GM15510 (cell line): ENCODE results near the gene RAB10.

Experiments
- POLR2A ChIP-seq: IDR thresholded peaks from 3 replicates; pipeline ENCODE4 v1.6.1; 2011; ENCODE audit warnings: borderline replicate concordance; ENCODE audit not compliant: insufficient read length; ENCODE audit errors: extremely low read depth

Gene RAB10

DNA sequence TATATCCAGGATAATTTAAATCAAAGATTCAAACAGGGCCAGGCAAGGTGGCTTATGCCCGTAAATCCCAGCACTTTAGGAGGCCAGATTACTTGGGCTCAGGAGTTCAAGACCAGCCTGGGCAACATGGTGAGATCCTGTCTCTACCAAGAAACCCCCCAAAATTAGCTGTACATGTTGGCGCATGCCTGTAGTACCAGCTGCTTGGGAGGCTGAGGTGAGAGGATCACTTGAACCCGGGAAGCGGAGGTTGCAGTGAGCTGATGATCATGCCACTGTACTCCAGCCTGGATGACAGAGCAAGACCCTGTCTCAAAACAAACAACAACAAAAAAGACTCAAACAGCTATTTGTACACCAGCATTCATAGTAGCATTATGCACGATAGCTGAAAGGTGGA lies 9.2 kb downstream of the RAB10 start:
- no peak for TF ChIP-seq POLR2A

DNA sequence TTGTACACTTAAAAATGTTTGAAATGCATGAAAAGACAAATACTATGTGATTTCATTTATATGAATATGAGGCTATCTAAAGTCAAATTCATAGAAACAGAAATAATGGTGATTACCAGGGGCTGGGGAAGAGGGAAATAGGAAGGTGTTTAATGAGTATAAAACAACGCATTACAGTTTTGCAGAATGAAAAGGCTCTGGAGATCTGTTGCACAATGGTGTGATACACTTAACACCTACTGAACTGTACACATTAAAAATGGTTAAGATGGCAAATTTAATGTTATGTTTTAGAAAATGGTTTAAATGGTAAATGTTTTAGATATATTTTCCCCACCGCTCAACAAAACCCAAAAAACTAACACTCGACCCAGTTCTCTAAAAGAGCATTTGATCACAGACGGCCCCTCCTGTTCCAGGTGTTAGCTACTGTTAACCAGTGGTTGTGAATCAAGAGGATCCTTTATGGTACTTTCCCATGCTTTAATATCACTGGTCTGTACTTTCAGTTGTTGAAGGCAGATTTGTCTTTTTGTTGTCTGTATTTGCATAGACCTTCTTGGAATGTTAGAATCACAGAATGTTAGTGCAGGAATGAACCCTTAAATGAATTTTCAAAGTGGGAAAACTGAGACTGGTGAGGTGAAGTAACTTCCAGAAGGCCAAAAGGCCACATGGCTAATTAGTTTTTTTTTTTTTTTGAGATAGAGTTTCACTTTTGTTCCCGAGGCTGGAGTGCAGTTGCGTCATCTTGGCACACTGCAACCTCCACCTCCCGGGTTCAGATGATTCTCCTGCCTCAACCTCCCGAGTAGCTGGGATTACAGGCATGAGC lies 10.2 kb downstream of the RAB10 start:
- TF ChIP-seq POLR2A: no peak

DNA sequence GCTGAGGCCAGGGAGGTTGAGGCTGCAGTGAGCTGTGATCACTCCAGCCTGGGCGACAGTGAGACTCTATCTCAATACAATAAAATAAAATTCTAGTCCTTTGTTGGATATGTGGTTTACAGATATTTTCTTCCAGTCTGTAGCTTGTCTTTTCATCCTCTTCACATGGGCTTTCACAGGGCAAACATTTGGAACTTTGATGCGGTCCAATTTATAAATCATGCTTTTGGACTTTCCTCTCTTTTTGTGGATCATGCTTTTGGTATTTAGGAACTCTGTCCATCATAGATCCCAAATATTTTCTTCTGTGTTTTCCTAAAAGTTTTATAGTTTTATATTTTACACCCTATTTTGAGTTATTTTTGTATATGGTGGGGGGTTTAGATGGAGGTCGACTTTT lies 14.9 kb downstream of the RAB10 start:
- TF ChIP-seq POLR2A: no peak

DNA sequence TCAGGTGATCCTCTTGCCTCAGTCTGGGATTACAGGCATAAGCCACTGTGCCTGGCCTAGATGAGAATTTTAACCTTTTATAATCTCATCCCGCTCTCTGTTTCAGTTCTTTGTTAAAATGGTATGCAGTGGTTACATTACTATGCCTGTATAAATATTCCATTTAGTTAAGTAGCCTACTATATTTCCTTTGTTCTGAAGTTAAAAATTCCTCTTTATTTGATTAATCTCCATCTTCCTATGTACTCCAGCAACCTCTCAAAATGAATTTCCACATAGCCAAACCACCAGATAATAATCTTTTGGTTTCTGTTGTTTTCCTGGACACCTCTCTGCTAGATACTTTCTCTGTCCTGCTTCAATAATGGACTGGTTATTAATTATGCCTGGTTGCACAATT lies 15.8 kb downstream of the RAB10 start:
- no peak for TF ChIP-seq POLR2A

DNA sequence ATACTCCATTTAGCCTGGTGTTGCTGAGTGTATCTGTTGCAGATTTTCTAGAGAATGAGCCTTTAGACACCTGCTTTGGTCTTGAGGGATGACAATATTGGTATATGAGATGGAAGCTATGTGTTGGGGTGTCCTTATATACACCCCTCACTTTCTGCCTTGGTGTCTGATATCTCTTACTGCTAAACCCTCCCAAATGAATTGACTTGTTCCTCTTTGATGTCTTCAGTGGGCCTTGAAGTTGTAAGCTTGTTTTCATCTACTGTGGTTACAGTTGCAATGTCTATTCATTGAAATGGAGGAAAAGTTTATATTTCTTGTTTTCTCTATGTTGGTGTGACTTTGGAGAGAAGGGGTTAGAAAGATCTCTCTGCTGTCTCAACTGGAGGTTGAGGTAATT lies 18.9 kb downstream of the RAB10 start:
- no peak for TF ChIP-seq POLR2A

DNA sequence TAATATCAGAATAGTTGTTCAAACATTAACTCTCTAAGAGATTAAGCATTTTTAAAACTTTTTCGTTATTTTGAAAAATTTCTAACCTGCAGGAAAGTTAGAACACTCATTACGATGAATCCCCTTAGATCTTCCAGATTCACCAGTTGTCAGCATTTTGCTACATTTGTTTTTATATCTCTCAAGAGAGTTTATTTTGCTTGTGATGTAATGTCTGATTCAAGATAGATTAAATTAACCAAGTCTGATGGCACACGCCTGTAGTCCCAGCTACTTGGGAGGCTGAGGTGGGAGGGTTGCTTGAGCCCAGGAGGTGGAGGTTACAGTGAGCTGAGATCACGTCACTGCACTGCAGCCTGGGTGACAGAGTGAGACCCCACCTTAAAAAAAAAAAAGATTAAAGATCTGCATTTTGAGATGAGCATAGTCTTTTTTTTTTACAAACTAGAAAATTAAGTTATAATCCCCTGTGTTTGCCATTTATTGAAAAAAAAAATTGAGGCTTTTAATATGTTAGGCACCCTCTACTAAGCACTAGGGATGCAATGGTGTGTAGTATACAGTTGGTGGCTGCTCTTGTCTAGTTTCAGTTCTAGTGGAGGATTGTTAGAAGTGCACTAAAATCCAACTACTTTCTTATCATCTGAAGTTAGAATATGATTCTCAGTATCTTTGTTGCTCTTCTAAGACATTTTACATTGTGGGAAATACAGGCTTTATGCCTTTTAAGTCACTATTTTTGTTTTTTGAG lies 20.9 kb downstream of the RAB10 start:
- no peak for TF ChIP-seq POLR2A

DNA sequence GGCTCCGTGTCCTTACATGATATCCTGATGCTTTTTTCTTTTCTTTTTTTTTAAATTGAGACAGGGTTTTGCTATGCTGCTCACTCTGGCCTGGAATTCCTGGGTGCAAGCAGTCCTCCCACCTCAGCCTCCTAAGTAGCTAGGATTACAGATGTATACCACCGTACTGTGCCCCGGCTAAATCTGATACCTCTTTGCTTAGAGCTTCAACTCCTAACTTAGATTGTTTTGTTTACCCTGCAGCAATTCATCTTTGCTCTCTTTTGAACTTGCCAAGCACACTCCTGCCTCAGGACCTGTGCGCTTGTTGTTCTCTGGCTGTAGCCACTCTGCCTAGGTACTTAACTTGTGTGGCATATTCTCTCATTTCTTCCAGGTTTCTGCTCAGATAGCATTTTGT lies 24.5 kb downstream of the RAB10 start:
- TF ChIP-seq POLR2A: no peak

DNA sequence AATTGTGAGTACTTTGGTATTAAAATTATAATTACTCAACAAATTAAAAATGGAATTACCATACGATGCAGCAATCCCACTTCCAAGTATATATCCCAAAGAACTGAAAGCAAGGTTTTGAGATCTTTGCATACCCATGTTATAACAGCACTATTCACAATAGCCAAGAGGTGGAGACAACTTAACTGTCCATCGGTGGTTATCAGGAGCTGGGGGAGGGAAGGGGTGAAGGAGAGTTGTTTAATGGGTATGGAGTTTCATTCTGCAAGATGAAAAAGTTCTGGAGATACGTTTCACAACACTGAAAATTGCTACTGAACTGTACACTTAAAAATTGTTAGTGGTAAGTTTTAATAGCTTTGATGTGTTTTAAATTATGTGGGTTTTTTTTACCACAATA lies 25.7 kb downstream of the RAB10 start:
- TF ChIP-seq POLR2A: no peak

DNA sequence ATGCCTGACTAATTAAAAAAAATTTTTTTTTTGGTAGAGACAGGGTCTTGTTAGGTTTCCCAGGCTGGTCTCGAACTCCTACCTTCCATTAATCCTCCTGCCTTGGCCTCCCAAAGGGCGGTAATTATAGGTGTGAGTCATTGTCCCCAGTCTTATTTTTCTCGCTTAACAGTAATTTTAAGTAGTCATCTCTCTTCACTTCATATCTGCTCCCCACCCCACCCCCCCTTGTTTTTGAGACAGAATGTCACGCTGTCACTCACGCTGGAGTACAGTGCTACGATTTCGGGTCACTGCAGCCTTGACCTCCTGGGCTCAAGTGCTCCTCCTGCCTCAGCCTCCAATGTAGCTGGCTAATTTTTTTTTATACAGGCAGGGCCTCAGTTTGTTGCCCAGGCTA lies 27.7 kb downstream of the RAB10 start:
- no peak for TF ChIP-seq POLR2A

DNA sequence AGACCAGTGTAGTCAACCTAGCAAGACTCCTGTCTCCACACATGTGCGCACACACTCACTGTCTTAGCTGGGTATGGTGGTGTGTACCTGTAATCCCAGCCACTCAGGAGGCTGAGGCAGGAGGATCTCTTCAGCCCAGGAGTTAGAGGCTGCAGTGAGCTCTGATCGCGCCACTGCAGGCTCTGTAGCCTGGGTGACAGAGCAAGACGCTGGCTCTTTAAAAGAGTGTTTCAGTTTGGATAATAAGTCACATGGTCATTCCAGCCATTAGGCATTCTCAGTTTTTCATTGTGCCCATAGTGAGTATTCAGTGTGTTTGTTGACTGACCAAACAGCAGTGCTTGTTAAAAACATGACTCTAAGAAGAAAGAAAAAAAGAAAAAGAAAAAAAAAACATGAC lies 31.0 kb downstream of the RAB10 start:
- no peak for TF ChIP-seq POLR2A

DNA sequence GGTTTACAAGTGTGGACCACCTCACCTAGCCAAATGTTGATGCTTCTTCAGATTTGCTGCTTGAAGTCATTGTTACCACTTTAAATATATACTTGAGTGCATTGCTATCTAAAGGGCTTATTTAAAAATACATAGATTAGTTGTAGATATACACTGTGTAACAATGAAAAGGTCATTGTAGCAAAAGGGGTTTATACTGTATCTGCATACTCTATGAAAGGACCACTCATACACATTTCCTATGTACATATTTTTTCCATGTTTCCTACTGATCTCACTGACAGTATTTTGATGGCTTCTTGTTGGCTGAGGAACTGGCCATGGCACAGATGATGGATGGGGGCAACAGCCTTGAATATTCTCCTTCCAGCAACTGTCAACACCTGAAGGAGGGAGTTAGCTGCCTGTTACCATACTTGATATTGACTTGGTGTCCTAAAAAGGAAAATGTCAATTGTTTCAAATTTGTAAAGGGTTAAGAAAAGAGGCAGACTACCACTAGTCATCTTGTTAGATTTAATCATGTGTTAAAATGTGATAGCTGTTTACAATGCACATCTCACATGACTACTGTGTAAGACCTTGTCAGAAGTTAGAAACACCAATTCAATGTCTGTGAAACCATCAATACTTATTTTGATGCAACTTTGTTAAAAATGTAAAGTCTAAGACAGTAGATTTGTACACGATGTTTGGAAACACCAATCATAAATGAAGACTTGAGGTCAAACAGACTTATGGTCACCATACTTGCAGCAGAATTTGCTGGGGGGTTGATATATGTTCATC lies 33.5 kb downstream of the RAB10 start:
- no peak for TF ChIP-seq POLR2A

DNA sequence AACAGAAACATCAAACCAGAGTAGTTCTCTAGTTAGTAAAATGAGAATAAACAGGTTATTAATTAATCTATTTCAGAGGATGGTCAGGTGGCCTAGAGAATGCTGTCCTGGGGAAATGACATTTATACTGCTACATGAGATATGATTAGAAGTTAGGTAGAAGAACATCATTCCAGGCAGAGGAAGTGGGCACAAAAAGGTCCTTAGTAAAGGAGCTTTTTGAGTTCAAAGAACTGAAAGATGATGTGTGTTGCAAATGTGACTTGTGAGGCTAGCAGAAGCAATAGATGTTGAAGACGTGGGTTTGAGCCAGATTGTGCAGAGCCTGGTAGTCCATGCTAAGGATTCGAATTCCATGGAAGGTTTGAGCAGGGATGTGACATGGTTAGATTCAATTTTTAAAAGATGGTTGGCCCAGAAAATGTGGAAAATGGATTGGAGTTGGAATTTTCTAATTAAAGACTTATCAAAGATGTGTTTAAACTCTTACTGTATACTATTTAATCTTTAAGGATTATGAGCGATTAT lies 34.2 kb downstream of the RAB10 start:
- no peak for TF ChIP-seq POLR2A

DNA sequence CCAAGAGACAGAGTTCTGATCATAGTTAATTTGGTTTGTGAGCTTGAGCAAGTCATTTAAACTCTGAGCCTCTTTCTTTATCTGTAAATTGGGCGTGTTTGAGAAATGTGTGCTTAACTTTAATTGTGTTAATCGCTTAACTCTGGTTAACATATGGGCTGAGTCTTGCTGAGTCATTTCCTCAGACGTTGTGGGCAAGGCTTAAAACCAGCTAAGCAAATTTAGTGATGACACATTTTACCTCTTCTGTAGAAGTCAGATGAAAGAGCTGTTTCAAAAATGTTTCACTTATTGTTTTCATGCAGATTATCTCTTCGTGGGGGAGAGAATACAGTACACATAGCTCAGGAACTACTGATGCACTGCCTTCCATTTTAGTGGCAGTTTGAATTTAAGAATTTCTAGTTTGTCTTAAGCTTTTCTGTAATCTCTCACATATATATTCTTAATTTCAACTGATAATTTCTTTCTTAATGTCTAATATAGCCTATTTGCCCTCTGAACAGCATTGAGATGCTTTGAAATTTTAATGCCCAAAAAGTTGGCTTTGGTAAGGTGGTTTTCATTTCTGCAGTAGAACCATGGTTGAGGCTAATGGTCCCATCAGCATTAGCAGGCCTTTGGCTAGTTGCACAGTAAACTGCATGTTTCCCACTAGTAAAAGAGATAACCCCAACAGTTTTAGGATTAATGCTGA lies 34.9 kb downstream of the RAB10 start:
- no peak for TF ChIP-seq POLR2A

DNA sequence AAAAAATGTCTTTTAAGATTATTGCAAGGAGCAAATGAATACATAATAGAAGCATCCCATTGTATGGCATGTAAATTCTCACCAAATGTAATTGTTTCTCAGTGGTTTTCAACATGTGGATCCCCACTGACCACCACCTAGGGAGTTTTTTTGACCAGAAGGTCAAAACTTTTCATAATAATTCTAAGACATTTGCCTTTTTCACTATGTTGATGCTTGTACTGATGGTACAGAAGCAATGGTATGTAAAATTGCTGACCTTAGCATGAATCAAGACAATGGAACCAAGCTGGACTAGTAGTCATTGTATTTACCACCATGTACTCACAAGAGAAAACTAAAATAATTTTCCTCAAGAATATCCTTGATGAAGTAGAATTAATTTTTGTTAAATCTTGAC lies 36.8 kb downstream of the RAB10 start:
- no peak for TF ChIP-seq POLR2A

DNA sequence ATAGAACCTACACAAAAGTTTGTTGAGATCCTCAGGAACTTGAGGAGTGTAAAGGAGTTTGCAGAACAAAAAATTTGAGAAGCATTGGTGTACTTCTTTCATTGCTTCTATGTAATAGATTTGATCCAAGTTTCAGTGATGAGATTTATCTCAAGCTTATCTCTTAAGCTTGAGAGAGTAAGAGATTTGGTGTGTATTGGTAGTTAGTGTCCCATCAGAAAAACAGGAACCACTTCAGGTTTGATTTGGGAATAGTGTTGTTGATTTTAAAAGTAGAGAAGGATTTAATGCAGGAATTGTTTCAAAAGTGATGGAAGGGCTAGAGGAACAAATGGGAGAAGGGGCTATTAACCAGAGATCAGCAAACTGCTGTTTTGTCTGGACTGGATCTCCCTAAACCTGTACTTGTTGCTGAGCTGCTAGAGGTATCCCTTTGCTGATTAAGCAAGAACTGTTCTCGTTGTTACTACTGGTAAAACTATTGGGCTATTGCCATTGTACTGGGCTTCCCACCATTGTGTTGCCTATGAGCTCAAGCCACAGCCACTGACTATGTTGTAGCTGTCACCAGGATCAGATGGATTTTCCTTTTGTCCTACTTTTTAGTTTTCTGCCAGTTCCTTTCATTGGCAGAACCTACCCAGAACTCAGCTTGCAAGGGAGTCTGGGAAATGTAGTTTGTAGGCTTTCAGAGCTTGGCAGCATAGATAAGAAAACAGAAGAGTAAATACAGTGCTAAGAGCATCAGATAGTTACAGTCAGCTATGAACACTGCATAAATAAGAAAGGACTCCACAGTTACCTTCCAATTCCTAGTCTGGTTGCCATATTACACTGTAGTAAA lies 39.3 kb downstream of the RAB10 start:
- TF ChIP-seq POLR2A: no peak

DNA sequence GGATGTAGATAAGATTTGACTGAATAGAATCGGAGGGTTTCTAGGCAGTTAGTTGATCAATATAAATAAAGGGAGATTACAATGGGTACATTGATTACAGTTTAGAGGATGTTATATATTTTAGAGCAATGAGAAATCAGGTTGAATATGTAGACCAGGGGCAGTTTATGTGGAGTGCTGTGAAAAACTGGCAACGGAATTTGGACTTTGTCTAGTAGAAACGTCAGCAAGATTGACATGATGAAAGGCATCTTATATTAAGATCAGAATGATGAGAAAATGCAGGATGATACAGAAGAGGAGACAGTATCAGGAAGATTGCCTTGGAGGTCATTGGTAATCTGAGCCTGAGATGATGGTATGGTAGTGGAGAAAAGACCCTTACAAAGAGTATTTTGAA lies 39.9 kb downstream of the RAB10 start:
- TF ChIP-seq POLR2A: no peak
